NCI-H748 (cell line): Measurements from ENCODE around the gene STPG4.
A peak's percentile ranks its signal among the peaks of the same experiment; 100 is the strongest.
"Not testable (repeated sequence)": the region's sequence is repeated elsewhere in the genome, so short reads cannot be mapped to it uniquely, and the experiment has no call there.

Experiments
- DNase-seq: peaks from one replicate; lab custom pipeline; 2025; ENCODE audit not compliant: unreplicated experiment; lab: John Stamatoyannopoulos, UW

STPG4 gene, protein sequence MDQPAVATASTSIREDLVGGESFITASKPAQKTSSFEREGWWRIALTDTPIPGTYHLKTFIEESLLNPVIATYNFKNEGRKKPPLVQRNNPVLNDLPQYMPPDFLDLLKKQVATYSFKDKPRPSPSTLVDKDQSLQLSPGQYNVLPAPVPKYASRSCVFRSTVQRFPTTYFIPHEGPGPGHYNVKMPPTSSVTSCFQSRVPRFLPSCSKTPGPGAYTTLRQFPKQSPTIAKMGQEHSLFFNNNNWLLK

DNA sequence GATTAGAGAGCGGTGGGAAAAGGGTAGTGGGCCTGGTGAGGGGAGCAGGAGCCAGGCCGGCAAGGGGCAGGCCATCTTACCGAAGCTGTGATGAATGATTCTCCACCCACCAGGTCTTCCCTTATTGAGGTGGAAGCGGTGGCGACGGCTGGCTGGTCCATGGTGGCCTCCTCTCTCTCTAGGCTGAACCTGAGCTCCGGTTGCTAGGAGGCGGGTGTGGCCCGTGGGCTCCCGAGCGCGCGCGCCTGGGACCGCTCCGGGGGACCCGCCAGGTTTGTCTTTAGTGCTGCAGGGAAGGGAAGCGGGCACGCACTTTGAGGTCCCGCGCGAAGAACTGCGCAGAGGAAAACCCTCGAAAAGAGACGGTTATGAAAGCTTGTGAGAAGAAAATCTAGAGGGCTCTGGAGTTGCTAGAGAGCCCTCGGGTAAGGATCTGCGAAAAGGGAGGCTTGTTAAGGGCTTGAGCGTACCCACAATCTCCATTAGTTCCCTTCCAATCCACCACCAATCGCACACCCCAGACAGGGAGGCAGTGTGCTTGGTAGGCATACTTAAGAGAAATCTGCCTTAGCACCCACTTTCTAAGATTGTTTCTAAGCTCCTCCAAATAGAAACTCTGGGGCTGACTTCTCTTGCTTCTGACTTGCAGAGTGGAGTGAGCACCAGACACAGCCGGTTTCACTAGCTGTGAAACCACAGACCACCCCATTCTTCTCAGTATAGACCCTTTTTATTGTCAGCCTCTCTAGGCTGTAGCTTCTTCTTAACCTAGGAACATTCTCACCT lies at the start of gene STPG4:
STPG4 (minus strand) TSS at position 218 of the 786 bp plus-strand sequence; CDS start at position 161, 57 bp downstream.
- no peak for DNase-seq

DNA sequence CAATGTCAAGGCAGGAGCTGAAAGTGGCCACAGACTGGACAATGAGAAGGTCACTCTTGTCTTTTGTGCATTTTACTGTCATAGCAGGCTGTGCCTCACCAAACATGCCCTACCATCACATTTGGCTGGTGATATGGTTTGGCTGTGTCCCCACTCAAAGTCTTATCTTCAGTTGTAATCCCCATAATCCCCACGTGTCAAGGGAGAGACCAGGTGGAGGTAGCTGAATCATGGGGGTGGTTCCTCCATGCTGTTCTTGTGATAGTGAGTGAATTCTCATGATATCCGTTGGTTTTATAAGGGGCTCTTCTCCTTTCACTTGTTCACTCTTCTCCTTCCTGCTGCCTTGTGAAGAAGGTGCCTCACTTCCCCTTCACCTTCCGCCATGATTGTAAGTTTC lies 49.6 kb upstream of the STPG4 start:
- no peak for DNase-seq

DNA sequence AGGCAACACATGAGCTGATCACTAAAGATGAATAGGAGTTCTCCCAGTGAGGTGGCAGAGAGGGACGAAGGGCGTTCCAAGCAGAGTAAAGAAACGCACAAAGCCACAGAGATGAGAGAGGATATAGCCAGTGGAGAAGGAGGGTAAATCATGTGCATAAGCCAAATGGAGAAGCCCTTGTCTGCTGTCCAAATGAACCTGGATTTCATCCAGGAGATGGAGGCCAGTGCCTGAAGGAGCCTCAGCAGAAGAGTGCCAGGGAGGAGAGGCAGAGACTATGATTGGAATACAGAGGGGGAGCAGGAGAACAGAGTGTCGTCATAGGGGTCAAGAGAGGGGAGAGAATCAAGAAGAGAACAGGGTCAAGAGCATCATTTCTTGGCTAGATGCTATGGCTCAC lies 48.9 kb upstream of the STPG4 start:
- DNase-seq: no peak

DNA sequence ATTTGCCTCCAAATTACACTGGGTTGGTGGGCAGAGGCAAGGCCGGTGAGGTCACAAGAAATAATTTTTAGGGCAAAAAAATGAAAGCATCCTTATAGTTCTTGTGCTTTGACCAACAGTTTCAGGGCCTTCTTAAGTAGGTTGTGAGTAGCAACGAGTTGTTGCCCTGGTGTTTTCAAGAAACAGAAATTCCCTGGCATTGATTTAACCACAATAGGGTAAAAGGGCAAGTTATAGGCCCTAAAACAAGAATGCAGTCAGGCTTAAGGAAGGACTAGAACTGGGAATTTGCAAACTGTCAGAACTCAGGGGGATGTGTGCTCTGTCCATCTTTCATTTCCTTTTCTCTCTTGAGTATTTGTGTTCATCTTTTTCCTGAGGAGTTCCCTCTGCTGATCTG lies 46.1 kb upstream of the STPG4 start:
- DNase-seq: no peak

DNA sequence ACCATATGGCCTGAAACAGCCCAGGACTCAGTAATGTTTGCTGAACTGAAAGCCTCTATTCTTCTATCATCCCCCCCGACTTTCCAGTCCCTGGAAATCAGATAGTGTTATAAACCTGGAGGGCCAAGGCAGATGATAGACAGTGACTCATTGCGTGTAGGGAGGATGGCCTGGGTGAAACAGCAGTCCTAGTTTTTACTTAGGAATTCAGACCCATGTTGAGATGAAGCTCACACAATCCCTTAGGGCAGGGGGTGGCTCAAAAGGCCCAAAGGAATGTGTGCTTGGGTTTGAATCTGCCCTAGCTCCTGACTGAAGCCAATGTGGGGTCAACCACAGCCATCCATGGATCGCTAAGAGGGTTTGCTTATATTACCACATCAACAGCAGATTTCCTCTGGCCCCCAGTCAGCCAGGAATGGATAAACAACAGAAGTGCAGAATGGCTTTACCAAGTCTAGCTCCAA lies 43.9 kb upstream of the STPG4 start:
- DNase-seq: no peak

DNA sequence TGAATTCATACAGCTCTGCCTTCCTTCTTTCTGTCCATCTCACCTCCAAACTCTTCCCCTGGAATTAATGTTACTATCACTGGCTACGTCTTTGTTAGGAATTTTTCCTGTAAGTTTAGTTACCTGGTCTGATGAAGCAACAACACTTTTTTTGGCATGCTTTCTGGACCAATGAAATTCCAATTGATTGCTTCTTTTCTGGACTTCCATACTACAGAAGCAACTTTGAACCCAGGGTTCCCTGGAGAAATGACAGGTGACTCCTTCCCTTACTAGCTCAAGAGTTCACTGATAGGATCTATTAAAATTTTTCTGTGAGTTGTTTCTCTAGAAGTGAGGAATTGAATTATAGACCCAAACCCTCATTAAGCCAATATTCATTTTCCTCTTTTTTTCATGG lies 41.4 kb upstream of the STPG4 start:
- no peak for DNase-seq

DNA sequence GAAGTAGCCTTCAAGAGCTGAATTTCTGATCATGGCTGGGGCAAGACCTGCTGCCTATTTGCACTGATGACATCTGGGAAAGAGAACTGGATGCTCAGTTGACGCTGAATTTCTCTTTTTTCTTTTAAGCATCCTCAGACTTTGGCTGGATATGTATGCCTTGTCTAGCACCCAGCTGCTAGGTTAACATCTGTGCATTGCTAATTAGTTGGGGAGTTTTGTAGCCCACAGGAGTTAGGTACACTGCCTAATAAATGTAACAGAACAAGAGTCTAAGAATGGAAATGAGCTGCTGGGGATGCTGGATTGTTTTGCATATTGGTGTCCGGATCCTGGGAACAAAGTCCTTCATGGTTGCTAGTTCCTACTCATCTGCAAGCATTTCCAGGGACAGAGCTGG lies 40.9 kb upstream of the STPG4 start:
- no peak for DNase-seq

DNA sequence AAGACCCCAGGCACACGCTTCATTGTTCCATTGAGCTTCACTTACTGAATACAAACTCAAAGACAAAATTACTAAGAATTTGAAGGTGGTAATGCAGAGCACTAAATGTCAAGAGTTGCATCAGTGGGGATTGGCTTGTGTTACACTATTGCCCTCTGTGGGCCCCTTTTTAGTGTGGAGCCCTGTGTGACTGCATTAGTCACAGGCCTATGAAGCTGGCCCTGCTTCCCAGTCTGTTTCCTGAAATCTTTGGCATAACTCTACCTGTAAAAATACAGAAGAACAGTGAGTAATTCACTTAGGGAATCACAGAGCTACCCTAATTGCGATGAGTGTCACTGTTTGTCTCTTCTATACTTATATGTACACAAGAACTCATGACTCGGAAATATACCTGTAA lies 40.0 kb upstream of the STPG4 start:
- no peak for DNase-seq

DNA sequence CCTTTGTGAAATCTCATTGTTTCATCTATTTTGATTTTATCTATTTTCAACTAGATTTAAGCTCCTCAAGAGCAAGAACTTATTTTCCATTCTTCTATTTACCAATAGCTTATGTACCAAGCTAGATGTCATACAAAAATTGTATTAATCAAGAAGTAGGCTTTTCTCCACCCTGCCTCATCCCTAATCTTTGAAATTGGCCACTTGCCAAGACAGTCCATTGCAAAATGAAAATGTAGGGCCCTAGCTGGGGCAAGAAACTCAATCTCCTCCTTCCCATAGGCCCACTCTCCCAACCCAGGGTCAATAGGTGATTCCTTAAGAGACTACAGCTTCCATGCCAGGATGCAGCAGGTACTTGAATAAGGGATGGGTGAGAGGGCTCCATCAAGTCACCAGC lies 39.3 kb upstream of the STPG4 start:
- DNase-seq: no peak

DNA sequence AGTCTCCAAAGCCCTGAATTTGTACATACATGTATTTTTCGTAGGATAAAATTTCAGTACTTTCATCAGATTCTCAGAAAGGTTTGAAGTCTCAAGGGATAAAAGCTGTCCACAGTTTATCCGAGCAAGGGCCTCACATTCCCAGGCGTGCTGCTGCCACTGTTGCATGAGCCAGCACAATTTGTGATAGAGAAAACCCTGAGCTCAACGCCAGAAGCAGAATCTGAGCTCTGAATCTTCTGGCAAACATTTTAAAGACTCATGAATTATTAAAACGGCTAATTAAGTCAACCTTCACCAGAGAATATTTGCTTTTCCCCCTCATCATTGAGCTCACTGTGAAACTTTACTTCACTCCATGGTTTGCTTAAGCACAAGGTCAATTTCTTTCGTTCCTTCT lies 38.5 kb upstream of the STPG4 start:
- no peak for DNase-seq

DNA sequence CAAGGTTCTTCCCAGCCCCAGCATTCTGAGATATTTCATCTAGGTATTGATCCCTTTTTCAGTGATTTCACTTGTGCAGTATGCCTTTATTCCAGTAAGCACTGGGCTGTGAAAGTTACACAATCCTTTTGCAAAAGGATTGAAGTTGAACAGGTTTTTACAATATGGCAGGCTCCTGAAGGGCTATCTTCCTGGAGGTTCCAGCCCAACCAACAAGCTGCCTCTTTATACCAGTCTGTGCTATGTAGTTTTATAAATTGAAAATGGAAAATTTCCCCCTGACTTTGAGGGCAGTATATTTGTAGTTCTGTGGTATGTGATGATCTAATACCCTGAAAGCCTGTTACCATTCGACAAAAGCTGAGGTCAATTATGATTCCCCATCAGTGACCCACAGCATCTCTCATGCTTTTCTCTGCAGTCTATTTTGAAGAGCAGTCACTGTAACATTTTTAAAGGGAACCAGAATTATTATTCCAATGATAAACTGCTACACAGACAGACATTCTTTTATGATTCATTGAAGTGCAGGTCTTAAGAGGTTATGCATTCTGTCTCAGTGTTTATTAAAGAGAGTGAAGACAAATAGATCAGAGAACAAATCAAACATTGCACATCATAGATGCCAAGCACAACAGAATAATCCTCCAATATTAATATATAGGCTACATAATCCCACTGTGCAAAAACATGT lies 35.2 kb upstream of the STPG4 start:
- no peak for DNase-seq

DNA sequence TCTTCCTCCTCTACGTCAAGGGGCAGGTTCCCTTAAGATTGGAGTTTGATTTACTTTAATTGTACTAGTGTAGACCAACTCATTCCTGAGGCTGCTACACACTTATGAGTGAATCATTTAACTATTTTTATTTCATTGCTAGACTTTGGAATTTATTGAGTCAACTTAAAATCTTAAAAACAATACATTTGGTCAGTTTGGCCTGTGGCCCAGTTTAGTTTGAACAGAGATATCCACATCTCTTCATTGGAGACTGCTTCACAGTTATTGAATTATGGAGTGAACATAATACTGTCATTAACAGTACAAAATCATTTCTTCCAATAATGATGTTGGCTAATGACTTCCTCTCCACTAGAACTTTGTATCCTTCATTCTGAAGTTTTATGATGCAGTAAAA lies 34.5 kb upstream of the STPG4 start:
- no peak for DNase-seq

DNA sequence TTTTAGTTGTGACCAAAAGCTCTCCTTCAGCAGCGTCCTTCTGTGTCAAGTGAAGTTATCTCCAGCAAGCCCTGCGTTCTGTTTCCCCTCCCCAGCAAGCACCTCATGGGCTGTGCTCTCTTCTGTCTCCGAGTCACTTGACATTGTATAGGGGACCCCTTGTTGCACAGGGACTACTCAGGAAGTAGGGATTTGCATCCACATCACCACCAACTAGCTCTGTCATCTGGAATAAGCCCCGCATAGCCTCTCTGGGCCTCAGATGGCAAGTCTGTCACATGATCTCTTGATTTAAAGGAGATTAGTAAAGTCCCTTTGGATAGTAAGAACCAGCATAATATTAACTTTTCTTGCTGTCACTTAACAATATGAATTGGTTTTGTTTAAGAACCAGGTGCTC lies 32.0 kb upstream of the STPG4 start:
- DNase-seq: no peak

DNA sequence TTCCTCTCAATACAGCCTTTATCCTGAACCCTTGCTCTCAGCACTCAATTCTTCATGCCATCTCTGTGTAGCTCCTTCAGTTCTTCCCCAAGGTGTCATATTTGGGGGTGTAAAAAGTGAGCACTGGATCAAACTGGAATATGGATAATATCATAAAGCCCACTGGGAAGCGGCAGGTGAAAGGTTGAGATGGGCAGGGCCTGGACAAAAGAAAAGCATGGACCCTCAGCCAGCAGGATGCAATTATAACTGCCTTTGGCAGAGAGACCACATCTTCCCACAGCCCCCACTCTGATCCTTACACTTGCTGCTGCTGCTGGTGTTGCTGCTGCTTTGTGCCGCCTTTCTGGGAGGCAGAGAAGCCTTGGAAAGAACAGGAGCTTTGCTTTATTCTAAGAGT lies 31.2 kb upstream of the STPG4 start:
- DNase-seq: no peak

DNA sequence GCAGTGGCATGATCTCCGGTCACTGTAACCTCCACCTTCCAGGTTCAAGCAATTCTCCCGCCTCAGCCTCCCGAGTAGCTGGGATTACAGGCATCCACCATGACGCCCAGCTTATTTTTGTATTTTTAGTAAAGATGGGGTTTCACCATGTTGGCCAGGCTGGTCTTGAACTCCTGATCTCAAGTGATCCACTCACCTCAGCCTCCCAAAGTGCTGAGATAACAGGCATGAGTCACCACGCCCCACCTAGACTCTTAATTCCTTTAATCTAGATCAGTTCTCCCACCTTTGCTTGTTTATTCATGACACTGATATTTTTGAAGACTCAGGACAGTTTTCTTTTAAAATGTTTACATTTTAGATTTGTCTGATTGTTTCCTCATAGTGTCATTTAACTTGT lies 30.0 kb upstream of the STPG4 start:
- DNase-seq: not testable (repeated sequence)

DNA sequence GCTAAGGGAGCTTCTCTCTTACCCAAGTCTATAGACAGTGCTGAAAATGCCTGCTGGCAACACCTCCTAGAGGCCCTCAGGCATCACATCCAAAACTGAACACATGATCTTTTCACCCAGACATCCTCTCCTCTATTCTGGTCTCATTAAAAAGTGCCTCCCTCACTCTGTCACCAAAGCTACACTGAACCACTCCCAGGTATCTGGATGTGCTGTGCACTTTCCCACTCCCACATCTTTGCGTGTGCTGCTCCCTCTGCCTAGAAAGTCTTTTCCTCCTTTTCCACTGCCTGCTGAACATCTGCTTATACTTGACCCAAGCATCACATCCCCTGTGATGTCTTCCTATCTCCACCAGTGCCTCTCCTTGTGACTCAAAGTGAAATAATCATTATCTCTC lies 26.1 kb upstream of the STPG4 start:
- DNase-seq: no peak

DNA sequence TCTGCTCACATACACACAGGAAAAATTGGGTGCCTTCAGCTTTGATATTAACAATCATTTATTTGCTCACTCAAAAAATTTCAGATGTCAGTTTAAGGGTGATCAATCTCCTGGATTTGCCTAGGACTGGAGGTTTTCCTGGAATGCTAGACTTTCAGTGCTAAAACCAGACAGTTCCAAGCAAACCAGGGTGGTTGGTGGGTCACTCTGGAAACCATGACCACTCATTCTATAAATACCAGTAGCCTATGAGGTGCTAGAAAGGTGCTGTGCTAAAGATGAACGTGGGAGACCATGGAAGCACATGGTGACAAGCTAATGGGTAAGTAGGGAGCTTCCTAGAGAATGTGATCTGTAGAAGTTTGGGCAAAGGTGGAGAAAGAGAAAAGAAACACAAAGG lies 25.4 kb upstream of the STPG4 start:
- DNase-seq: no peak

DNA sequence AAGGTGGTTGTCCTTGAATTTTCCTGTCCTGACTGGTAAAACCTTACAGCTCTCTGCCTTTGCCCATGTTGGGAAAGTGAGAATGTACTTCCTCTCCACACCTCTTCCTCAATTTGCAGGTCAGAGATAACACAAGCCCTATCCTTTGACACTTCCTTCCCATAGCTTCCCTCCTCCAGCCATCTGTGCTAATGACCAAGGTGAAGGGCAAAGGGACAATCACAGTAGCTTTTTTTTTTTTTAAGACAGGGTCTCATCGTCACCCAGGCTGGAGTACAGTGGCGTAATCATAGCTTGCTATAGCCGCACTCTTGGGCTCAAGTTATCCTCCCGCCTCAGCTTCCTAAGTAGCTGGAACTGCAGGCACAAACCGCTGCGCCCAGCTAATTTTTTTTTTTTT lies 24.3 kb upstream of the STPG4 start:
- no peak for DNase-seq

DNA sequence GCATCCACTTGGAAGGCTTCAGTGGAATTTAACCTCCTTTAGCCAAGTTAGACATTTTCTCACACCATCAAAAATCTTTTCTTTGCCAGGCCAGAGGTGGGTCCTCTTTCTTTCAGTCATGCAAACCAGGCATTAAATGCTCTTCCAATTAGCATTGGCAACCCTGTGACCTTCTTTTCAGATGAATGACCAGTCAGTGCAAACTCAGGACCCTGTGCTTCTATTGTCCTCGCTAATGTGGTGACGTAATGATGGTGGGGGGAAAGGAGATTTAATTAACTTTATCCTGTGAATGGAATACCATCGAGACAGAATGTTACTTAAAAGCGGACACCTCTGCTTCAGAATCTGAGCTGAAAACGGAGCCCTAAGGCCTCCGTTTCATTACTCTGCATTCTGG lies 23.2 kb upstream of the STPG4 start:
- DNase-seq: no peak

DNA sequence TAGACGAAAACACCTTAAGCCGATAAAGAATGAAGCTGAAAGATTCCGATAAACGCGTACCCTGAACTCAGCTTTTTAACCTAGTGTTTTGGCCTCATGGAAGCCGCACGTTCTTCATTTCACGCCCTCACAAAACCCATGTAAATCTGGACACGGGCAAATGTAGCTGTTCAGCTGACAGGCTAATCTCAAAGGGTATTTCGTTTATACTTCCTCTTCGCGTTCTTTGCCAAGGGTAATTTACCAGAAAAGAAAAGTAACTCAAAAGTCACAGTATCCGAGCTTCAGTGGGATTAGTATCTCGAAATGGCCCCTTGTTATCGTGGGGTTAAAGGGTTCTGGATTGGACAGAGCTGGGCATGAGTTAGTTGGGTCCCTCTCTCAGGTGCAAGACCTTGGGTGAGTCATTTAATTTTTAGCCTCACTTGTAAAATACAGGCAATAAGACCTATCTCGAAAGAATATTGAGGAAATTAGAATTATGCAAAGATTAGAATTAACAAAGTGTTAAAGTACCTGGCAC lies 22.0 kb upstream of the STPG4 start:
- no peak for DNase-seq

DNA sequence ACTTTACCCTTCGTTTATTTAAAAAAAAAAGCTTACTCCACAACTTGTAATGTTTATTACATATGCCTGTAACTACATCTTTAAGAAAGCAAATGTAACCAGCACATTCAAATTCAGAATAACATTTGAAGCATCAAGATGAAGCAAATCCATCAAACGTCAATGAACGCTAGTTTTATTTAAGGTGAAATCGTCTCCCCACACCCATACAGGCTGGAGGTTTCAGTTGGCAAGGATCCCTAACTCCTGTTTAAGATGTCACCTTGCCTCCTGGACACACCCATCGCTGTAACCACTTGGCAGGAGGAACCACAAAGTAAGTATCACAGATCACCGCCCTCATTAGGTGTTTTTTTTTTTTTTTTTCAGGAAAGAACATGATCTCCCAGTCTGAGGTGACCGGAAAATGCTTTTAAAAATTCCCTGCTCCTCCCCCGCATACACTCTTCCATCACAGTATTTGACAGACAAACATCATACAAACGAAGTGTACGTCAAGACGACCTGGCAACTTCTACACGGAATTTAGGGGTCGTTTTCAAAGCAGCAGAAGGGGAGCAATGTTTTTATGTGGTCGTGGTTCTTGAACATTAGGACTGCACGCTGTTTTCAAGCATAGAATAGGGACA lies 19.7 kb upstream of the STPG4 start:
- DNase-seq: peak; percentile 51
